DMS53 treated with DMSO at 0.1 percent for 48 hours (cell line): ENCODE results near the gene TRIM7.
"Not testable (repeated sequence)": the region's sequence is repeated elsewhere in the genome, so short reads cannot be mapped to it uniquely, and the experiment has no call there.

Source experiments
- DNase-seq: peaks from one replicate; lab custom pipeline; 2025; ENCODE audit not compliant: unreplicated experiment; lab: John Stamatoyannopoulos, UW

The TRIM7 gene

DNA sequence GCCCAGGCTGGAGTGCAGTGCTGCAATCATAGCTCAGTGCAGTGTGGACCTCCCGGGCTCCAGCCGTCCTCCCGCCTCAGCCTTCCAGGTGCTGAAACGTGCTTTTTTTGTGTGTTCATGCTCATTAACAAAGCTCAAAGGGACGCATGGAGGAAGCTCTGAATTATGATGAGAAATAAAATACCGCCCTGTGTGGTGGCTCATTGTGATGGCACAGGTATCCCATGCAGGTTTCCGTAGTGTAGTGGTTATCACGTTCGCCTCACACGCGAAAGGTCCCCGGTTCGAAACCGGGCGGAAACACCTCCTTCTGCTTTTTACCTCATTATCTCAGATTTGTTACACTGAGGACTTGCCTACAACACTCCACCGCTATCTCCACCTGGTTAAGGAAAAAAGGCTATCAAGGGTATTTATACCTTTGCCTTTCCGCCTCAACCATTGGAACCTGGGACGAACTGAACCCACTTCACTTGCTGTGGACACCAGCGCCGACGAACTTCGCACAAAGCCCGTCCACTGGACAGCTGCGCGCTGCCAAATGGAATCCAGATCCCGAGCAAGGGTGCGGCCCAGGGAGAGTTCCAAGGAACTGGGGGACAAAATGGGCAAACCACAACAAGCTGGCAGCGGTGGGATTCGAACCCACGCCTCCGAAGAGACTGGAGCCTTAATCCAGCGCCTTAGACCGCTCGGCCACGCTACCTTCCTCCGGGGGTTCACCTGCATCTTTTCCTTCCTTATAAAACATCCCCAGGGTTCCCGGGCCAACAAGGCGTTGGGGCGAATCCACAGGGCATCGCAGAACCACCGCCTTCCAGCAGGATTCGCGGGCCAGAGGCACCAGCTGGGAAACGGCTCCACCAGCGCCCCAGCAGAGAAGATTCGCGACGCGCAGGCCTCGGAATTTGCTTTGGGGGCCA is 31.3 kb downstream of the TRIM7 start:
- DNase-seq, result no peak

DNA sequence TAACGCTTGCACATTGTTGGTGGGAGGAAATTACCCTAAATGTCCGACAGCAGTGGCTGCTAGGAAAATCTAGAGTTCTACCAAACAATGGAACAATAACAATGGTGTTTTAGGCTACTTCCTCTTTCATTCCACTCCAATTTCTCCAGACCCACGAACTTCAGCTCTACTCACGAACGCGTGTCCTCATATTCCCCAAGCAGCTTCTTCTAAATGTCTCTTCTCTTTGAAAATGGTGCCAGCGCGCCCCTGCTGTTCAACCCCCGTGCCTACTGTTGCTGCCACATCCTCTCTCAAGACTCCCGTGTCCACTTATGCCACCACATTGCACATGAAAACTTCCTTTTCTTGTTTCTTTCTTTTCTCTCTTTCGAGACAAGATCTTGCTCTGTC is 32.0 kb downstream of the TRIM7 start:
- no peak for DNase-seq

DNA sequence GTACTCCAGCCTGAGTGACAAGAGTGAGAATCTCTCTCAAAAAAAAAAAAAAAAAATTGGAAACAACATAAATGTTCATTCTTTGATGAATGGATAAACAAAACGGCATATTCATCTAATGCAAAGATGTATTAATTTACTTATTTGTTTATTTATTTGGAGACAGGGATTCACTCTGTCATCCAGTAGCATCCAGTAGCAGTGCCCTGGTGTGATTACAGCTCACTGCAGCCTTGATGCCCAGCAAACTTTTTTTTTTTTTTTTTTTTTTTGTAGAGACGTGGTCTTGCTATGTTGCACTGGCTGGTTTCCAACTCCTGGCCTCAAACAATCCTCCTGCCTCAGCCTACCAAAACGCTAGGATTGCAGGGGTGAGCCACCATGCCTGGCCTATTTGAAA is 33.2 kb downstream of the TRIM7 start:
- DNase-seq, result no peak

DNA sequence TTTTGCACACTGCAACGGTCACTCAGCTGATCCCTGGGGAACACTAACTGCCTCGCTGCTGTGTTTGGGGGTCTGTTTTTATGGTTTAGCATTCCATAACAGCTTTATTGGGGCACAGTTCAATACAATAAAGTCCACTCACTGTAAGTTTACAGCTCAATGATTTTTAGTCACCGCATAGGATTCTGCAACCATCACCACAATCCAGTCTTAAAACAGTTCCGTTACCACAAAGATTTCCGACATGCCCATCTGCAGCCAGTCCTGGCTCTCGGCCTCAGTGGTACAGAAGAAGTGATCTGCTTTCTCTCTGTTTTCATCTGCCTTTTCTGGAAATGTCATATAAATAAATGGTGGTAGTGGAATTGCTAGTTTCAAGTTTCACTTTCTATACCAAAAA is 34.0 kb downstream of the TRIM7 start:
- DNase-seq, result no peak

DNA sequence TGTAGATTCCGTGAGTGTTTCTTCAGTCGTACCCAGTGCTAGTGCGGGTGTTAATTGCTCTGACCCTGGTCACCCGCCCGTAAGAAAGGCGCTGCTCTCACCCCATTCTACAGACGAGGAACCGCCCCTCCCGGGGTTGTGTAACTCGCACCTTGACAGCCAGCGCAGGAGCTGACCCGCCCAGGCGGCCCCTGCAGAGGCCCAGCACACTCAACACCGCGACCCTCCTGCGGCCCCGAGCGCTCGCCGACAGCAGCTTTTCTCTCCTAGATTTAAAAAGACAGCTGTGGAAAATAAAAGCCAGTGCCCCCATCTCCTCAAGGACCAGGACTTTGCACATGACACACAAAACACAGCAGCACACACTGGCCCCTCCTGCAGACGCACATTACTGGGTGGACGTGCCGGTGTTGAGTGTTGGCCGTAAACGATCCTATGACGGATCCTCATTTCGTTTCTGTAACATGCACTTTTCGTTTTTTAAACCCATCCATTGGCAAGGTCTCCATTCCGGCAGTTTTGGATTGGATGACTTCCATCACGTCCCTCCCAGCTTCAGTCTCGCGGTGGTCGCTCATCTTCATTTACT is 34.7 kb downstream of the TRIM7 start:
- DNase-seq, result no peak

DNA sequence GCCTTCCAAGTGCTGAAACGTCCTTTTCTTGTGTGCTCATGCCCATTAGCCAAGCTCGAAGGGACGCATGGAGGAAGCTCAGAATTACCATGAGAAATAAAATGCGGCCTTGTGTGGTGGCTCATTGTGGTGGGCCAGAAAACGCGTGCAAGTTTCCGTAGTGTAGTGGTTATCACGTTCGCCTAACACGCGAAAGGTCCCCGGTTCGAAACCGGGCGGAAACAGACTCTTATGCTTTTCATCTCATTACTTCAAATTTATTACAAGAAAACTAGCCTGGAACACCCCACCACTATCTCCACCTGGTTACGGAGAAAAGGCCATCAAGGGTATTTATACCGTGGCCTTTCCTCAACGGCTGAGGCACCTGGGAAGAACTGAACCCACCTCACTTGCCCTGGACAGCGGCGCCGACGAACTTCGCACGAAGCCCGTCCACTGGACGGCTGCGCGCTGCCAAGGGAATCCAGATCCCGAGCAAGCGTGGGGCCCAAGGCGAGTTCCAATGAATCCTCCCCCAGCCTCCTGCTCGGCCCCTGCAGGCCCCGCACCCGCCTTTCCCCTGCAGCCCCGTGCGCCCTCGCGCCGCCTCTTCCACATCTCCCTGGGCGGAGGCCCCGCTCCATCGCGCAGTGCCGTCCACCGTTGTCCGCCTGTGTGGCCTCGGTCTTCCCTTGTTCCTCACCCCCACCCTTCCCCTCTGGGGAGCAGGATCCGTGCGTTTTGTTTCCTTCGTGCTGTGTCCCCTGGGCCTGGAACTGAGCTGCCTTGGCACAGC is 35.3 kb downstream of the TRIM7 start:
- DNase-seq, result not testable (repeated sequence)

DNA sequence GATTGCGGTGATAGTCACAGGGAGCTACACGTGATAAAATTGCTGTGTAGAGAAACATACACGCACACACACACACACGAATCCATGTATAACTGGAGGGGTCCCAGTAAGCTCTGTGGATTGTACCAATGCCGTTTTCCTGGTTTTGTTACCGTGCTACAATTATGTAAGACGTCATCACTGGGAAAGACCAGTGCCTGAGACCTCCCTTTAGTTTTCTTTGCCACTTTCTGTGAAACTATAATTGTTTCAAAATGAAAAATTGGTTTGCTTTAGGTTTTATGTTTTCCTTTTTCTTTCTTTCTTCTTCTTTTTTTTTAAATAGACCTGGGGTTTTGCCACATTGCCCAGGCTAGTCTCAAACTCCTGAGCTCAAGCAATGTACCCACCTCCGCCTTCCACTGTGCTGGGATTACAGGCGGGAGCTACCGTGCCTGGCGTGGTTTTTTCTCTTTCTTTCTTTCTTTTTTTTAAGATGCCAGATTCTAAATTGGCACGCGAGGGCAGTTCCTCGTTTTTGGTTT is 36.3 kb downstream of the TRIM7 start:
- no peak for DNase-seq

DNA sequence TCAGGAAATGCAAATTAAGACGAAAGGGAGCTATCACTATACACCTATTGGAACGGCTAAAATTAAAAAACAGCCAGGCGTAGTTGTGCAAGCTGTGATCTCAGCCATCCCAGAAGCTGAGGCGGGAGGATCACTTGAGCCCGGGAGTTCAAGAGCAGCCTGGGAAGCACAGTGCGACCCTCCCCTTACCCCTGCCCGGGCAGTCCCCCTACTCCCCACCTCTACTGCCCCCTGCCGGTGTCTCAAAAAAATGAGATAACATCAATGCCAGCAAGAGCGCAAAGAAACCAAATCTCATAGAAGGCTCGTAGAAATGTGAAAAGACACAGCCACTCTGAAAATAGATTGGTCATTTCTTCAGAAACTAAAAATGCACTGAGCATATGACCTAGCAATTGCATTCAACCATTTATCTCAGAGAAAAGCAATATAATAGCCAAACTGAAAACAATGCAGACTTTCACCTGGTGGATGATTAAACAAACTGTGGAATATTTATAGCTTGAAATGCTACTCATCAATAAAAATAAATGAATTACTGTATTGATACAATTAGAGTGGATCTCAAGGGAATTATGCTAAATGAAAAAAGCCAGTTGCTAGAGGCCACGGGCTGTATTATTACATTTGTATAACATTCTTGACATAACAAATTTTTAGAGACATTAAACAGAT is 37.0 kb downstream of the TRIM7 start:
- no peak for DNase-seq

DNA sequence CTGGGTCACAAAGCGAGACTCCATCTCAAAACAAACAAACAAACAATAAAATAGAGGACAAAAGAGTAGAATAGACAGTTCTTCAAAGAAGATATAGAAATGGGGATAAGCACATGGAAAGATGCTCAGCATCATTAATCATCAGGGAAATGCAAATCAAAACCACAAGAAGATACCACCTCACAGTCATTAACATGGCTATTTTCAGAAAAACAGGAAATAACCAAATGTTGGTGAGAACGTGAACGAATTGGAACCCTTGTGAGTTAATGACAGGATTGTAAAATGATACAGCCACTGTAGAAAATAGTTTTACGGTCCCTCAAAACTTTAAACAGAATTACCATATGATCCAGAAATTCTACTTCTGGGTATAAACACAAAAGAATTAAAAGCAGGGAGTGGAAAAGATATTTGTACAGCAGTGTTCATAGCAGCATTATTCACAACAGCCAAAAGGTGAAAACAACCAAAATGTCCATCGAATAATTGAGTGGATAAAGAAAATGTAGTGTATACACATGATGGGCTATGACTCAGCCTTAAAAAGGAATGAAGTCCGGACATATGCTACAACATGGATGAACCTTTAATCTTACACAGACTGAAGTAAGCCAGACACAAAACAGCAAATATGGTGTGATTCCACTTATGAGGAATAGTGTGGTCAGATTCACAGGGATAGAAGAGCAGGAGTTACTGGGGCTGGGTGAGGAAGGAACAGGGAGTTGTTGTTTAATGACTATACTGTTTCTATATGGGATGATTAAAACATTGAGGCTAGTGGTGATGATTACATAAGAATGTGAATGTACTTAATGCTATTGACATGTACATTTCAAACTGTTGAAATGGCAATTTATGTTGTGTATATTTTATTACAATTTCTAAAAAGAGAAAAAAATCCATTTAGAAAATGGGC is 37.9 kb downstream of the TRIM7 start:
- no peak for DNase-seq

DNA sequence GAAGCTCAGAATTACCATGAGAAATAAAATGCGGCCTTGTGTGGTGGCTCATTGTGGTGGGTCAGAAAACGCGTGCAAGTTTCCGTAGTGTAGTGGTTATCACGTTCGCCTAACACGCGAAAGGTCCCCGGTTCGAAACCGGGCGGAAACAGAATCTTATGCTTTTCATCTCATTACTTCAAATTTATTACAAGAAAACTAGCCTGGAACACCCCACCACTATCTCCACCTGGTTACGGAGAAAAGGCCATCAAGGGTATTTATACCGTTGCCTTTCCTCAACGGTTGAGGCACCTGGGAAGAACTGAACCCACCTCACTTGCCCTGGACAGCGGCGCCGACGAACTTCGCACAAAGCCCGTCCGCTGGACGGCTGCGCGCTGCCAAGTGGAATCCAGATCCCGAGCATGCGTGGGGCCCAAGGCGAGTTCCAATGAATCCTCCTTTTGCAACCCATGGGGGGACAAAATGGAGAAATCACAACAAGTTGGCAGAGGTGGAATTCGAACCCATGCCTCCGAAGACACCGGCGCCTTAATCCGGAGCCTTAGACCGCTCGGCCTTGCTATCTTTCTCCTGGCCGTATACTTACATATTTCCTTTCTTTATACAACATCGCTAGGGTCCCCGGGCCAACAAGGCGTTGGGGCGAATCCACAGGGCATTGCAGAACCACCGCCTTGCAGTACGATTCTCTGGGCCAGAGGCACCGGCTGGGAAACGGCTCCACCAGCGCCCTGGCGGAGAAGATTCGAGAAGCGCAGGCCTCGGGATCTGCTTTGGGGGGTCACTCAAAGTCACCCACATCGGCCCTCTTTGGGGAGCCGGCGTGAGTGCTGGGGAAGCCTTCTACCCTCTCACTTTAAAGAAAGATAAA is 40.7 kb downstream of the TRIM7 start:
- DNase-seq, result no peak

DNA sequence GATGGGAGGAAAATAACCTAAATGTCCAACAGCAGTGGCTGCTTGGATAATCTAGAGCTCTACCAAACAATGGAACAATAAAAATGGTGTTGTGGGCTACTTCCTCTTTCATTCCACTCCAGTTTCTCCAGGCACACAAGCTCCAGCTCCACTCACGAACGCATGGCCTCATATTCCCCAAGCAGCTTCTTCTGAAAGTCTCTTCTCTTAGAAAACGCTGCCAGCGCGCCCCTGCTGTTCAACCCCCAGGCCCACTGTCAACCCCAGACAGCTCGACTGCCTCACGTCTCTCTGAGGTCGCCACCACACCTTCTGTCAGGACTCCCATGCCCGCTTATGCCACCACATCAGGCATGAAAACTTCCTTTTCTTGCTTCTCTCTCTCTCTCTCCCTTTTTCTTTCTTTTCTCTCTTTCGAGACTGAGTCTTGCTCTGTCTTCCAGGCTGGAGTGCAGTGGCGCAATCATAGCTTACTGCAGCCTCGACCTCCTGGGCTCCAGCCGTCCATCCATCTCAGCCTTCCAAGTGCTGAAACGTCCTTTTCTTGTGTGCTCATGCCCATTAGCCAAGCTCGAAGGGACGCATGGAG is 41.4 kb downstream of the TRIM7 start:
- DNase-seq, result no peak

DNA sequence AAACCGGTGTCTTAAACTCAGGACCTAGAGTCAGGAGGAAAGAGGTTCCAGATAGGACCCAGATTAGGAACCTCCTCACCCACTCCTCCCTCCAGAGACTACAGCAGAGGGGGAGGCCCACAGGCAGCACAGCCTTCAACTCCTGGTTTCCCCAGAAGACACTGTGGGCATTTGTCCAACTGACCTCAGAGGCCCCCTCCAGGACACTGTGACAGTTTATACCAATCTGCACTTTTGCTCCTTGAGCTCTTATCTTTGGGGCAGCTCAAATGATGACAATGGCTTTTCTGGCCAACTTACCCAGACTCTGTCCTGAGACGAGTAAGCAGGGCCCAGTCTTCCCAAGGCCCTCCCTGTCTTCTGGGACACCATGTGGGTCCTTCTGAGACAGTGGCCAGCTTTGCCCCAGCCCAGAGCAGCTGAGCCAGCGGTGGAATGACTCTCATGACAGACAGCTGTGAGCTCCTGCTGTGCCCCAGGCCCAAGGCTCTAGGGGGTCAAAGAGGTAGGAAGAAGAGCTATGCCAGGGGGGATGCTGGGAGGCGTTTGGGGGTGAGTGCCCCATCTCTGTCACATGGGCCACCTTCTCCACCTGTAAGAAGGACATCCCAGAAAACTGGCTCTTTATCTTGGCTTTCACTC is 43.3 kb downstream of the TRIM7 start:
- DNase-seq, result no peak

DNA sequence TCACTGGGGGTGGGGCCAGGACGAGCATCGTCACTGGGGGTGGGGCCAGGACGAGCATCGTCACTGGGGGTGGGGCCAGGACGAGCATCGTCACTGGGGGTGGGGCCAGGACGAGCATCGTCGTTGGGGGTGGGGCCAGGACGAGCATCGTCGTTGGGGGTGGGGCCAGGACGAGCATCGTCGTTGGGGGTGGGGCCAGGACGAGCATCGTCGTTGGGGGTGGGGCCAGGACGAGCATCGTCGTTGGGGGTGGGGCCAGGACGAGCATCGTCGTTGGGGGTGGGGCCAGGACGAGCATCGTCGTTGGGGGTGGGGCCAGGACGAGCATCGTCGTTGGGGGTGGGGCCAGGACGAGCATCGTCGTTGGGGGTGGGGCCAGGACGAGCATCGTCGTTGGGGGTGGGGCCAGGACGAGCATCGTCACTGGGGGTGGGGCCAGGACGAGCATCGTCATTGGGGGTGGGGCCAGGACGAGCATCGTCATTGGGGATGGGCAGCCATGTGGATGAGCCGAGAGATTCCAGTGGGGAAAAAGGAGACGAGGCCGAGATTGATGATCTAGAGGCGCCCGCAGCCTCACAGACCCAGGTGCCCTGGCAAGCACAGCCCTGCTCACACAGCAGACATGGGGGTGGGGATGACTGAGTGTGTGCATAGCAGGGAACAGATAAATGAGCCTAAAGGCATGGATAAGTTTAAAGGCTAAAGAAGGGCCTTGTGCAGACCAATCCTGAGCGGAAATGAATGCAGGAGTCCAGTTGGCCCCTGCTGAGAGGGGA is 44.1 kb downstream of the TRIM7 start:
- not testable (repeated sequence) for DNase-seq

DNA sequence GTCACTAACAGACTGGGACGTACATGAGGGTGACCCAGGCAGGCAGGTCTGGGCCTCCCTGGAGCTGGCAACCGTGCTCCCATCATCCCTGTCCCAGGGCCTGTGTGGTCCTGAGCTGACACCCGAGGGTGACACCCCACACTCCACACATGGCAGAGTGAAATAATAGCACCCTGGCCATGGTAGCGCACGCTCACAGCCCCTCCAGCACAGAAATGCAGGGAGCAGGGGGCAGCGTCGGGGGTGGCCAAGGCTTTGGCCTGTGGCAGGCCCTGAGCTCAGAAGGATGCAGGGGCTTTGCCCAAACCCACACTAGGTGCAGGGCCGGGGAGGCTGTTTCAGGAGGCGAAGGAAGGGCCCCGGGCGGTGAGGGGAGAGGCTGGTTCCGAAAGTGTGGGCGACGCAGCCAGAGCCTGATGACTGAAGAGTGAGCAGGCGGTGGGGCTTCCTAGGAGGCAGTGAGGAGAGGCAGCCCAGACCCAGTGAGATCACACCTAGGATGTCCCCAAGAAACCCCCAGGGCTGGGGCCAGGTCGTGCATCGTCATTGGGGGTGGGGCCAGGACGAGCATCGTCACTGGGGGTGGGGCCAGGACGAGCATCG is 44.7 kb downstream of the TRIM7 start:
- no peak for DNase-seq

DNA sequence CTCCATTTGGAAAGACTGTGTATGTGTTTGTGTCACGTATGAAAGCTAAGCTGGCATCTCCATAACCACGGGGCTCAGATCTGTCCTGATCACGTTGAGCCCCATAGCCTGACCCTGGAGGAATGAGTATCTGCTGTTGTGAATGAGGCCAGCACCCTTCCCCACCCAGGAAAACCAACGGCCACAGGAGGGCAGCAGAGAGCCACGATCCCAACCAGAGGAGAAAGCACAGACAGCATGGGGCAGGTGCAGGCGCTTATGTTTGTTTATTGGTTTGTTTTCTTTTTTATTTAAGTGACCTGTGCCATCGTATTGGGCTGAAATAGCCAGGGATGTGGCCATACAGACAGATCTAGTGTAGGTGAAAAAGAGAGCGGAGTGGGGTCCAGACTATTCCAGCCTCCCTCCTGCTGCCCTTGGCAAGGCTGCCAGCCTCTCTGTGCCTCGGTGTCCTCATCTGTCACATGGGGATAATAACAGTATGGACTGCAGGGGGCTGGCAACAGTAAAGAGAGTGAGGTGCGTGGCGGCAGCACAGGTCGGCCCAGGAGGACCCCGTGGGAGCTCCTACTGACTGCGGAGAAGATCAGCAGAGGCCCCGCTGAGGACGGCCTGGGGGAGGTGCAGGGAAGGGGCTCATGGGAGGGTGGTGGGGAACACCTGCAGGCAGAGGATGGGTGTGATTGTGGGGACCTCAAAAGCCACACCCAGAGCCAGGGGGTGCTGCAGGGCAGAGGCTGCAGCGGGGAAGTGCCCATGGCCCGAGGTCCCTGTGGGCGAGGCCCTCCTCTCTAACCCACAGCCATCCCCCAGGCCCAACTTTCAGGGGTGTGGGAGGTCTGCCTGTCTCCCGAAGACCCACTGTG is 45.5 kb downstream of the TRIM7 start:
- DNase-seq, result peak; percentile 83

DNA sequence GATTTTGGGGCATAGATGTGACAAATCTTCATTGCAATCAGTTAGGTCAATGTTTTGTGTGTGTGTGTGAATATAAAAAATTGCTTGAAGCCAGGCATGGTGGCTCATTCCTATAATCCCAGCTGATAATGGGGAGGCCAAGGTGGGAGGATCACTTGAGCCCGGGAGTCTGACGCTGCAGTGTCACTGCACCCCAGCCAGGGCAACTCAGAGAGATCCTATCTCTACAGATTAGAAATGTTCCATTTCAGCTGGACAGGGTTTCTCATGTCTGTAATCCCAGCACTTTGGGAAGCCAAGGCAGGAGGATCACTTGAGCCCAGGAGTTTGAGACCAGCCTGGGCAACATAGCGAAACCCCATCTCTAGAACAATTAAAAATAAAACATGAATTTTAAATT is 46.1 kb downstream of the TRIM7 start:
- no peak for DNase-seq
